GM21423 (cell line): ENCODE measurements around the gene TSPAN11.

ENCODE experiments used
- ATAC-seq: cut with Tn5 transposase; IDR thresholded peaks from one replicate; pipeline ENCODE4 v1.9.1; 2021; ENCODE audit warnings: mild to moderate bottlenecking, moderate library complexity; ENCODE audit not compliant: unreplicated experiment

Gene TSPAN11

DNA sequence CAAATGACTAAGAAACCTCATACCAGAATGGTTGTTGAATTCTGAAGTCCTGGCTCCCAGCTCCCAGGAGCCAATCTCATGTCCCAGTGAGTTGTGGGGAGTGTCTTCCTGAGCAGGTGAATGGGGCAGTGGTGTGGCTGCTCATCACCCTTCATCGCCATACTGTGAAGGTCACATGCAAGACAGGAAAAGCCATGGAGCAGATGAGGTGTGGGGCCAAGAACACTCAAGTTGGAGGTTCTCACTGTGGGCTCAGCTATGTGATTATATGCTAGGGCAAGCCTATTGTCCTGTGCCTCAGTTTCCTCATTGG is 16.6 kb upstream of the TSPAN11 start:
- ATAC-seq: no peak

DNA sequence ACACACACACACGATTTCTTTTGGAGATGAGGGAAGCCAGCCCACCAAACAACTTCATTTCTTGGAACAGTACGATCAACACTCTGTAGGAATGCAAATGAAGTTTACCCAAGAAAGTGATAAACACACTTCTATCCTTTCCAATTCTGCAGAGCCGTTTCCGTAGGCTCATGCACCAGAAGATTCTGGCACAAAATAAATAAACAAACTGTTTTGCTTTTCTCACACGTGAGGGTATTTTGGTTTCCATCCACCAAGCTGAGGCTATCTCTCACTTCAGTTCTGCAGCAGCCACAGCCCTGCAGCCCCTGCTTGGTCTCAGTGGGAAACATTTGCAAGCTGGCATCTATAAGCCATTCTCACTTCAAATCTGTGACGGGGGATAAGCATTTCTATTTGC is 15.3 kb upstream of the TSPAN11 start:
- no peak for ATAC-seq

DNA sequence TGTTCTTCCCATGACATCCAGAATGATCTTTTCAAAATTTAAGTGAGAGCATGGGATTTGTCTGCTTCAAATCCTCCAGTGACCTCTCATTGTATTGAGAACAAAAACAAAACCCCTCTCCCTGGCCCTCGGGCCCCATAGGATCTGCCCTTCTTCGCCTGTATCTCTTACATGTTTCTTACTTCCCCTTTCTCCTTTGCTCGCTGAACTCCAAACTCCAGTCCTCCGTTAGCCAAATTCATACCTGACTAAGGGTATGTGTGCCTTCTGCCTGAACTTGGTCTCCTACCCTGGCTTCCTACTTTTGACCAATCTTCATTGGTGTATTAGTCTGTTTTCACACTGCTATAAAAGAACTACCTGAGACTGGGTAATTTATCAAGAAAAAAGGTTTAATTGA is 13.2 kb upstream of the TSPAN11 start:
- no peak for ATAC-seq

DNA sequence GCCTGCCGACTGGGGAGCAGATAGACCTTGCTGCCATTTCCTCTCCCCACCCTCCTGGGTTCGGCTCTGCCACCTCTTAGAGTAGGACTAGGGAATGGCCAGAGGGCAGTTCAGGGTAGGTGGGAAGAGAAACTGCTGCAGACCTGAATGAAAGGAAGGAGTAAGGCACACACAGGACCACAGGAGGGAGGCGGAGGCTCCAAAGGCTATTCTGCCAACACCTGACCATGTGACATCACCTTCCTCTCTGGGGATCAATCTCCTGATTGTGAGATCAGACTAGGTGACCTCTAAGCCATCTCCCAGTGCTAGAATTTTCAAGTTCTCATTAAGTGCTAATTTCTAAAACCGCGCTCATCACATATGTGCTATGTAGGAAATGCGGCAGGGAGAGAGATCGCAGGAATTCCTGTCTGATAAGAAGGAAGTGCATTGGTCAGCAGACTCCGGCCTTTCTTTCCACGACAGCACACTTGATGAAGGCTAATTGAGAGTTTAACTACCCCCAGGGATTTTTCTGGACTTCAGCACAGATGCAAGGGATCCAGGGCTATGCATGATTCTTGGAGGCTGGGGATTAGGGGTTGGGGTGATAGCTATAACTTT is 11.5 kb upstream of the TSPAN11 start:
- ATAC-seq: no peak

DNA sequence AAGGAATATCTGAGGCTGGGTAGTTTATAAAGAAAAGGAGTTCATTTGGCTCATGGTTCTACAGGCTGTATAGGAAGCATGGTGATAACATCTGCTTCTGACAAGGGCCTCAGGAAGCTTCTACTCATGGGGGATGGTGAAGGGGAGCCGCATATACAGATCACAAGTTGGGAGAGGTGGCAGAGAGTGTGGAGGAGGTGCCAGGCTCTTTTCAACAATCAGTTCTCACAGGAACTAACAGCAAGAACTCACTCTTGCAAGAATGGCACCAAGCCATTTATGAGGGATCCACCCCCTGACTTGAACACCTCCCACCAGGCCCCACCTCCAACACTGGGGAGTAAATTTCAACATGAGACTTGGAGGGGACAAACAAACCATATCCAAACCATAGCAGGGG is 3.5 kb upstream of the TSPAN11 start:
- ATAC-seq: no peak

DNA sequence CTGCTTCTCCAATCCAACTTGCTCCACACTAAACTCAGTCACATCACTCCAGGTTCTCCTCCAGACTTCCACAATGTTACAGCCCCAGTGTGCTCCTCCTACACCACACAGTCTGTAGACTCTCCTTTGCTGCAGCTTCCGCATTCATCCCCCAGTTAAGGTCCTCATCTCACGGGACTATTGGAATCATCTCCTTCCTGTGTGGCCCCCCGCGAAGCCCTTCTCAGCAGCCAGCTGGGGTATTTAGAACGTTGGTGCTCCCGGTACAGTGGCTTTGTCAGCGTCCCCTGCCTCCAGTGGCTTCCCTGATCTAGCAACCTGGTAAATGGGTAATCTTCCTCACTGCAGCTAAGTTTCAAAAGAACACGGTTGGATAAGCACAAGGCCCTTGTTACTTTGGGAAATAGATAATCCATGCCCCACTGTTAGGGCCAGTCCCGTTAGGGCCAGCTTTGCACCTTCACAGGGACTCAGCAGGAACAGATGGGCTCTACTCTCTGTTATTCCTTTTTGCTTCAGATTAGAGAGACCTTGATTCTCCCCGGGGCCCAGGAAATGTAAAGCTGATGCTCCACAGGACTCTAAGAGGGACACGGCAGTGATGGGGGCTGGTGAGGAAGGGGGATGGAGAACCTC is 823 bp upstream of the TSPAN11 start:
- ATAC-seq: no peak

DNA sequence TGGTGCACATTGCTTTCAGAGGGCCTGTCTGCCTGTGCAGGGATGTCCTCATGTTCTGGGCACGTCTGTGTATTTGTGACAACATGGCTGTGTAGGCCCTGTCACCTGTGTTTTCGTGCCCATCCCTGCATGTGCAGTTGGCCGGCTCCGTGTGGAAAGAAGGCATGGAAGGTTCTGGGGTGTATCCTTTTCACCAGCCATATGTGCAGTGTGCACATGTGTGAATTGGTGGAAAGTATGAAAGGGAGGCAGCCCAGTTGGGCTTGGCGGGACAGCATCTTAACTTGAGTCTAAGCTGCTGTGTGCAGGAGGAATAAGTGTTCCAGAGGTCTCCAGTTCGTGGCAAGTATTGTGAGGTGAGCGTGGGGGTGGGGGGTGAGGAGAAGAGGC is 669 bp downstream of the TSPAN11 start:
- no peak for ATAC-seq

DNA sequence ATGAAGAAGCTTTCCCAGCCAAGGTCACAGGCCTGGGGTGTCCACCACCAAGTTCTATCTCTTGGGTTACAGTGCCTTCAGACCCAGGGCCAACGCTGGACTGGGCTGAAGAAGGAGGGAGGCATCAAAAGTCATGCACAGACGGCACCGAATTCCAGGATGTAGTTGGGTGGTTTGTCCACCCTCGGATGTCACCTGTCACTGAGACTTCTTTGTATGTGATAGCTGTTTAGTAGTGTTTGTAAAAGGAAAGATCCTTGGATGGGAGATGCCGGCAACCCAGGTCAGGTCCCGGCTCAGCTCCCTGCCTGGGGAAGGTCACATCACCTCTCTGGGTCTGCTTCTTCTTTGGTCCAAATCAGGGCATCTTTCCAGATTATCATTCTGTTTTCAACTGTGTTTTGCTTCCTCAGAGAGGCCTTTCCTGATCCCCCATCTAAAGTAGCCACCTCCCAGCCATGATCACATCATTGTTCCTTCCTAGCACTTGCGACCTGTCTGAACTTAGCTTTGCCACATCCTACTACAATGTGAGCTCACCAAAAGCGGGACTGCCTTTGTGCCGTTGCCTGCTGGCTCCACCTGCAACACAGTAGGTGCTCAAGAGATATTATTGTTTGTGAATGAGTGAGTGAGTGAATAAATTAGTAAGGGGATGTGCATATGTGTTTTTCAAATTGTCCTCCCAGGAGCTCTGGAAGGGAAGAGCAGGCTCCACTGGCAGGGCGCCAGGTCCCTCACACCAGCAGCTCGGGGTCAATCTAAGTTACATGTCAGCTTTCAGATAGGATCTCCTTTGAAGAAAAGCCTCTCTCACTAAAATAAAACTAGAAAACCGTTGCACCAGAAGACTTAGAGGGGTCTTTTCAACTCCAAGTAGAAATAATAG is 2.1 kb downstream of the TSPAN11 start:
- ATAC-seq: no peak

DNA sequence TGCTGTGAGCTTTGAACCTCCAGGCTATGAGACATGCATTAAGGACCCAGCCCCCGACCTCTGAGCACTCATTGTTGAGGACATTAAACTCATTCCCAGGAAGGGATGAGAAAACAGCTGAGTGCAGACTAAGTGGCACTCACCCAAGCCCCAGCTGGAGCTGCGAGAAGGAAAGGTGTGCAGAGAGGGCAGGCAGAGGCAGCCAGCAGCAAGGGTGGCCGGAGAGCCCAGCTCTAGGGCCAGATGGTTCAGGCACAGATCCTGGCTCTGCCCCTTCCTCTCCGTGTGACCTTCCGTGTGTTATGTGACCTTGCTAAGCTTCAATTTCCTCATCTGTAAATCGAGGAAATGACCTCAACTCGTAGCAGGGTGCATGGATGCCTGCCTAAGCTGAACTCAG is 3.7 kb downstream of the TSPAN11 start:
- ATAC-seq: no peak

DNA sequence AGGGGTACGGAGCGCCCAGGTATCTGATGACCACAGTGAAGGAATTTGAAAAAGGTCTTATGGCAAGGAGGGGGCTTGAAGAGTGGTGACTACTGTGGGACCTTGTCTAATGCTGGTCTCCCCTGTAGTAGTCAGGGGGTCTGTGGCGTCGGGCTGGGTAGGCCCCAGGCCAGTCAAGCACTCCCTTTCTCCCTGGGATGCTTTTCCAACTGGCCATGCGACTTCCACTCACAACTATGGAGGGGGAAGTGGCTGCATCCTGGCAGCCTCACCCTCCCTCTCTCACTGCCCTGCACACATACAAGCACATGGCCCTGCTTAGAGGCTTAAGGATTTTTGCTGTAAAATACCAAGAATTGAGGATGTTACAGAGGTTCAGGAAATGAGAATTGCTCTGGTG is 4.1 kb downstream of the TSPAN11 start:
- no peak for ATAC-seq

DNA sequence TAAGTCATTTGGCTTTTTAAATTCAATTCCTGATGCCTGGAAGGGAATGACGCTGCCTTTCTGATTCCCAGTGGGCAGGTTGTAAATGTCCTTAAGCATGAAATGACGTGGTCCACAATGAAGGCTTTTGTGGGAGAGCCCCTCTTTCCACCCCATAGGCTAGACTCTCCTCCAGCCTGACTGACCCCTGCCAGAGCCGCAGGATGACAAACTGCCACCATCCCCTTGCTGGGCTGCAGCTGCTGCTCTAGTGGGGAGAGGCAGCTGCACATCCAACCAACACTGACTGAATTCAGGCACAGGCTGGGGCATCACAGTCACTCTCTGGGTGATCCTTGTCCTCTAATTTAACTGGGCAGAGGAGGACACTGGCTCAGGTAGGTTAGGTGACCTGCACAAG is 6.3 kb downstream of the TSPAN11 start:
- no peak for ATAC-seq

DNA sequence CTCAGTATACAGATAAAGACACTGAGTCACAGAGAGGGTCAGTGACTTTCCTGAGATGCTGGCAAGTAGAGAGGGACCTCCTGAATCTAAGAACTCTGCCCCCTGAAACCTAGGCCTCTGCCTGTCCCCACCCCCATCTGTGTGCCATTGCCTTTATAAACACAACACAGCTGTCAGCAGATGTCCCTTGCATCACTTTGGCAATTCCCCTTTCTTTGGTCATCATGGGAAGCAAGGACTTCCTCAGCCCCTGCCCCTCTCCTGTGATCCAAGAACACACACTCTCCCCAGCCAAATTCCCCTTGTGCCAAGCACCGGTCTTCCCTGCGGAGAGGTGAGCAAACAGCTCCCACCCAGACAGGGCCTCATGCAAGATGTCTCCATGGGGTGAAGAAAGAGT is 8.3 kb downstream of the TSPAN11 start:
- ATAC-seq: no peak

DNA sequence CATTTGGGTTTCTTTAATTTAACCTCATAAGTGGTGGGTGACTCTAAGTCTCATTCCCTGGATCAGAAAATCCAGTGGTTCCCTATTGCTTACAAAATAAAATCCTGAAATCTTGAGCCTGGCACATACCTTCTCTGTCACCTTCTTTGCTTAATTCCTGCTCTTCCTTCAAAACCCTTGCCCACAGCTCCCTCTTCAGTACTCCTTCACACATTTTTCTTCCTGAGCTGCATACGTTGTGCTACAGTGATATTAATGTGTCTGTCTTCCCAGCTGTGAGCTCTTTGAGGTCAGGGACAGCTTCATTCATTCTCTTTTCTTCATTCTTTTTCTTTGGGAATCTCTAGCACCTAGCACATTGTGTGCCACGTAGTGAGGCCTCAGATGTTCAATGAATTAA is 9.5 kb downstream of the TSPAN11 start:
- no peak for ATAC-seq

DNA sequence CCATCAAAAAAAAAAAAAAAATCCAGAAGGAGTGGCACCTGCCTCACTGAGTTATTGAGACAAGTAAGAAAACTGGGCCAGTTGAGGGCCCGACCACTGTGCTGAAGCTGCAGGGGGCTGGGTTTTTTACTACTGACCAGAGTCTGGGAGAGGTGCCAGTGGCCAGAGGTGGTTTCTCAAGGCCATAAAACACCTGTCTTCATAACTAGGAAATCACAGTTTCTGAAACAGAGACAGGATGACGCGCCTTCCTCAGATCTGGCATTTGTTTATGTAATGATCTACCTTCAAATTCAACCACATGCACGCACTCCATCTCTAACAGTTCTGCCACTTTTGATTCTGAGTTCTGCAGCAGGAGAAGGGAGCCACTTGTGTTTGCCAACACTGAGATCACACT is 12.7 kb downstream of the TSPAN11 start:
- no peak for ATAC-seq

DNA sequence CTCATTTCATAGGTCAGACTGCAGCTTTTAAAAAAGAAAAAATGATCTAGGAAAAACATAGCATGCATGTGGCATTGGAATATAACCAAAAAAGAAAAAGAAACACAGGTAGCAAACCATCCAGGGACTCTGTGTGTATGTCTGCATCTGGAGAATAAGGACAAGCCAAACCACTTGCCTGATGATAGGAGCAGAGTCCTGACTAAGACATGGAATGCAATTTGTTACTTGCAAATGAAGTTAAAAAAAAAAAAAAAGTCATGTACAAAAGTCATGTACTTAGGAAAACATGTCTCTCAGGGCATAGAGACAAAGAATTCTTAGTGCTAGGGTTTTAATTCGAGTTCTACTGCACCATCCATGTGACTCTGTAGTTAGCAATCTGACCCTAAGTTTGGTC is 15.9 kb downstream of the TSPAN11 start:
- no peak for ATAC-seq

DNA sequence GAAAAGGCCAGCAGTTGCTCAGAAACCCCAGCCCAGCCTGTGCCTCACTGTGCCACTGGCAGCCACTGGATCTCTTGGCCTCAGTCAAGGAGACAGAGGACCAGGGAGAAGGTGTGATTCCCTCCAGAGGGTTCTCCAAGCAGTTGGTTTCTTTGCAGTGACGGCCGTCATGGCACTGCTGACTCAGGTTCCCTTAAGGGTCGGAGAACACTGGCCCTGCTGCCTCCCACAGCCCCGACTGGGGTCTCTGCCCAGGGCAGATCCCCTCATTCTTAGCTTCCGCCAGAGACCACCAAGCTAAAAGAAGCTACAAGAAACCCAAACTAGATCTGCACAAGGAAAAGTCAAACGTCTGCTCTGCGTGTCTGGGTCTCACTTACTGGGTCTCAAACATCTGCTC is 16.4 kb downstream of the TSPAN11 start:
- ATAC-seq: no peak

DNA sequence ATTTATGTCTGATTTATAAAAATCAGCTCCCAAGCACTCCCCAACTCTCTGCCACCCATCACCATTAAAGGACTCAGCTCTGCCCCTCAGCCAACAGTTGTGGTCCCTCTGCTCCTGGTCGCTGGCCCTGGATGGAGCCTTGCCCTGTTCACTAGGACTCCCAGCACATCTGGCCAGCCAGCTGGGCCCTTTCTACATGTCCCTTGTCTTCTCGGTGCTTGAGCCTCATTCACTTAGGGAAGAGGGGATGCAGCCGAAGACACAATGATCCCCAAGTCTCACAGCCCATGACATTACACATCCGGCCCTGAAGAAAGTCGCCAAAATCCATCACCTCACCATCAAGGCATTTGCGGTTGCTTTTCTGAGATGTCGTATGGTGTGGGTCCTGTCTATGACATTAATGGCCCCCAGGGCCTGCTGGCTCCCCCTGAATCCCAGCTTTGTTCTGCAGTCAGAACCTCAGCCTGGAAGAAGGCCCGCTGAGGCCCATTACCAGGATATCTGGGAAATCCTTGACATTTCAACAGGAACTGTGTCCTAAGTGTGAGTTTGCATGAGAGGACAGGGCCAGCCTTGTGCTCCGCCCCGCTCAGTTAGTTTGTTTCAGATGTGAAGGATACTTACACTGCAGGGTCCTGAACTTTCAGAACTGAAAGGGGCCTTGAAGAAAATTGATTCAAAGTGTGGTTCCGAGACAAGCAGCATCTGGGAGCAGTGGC is 19.1 kb downstream of the TSPAN11 start:
- ATAC-seq: no peak

DNA sequence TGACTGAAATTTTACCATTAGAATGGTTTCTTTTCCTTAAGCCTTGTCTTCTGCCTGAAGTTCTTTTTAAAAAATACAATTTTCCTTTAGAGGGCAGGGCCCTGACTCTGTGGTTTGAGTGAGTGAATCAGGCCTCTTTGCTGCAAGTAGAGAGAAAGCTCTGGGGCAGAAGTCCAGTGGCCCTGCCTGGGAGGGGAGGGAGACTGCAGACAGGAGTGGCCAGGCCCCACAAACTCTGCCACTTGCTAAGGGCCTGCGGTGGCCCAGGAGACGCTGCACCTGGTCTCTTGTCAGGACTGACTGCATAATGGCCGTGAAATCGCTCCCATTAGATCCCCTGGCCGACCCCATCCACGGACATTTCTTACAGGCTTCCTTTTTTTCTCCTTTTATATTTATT is 25.5 kb downstream of the TSPAN11 start:
- ATAC-seq: no peak

DNA sequence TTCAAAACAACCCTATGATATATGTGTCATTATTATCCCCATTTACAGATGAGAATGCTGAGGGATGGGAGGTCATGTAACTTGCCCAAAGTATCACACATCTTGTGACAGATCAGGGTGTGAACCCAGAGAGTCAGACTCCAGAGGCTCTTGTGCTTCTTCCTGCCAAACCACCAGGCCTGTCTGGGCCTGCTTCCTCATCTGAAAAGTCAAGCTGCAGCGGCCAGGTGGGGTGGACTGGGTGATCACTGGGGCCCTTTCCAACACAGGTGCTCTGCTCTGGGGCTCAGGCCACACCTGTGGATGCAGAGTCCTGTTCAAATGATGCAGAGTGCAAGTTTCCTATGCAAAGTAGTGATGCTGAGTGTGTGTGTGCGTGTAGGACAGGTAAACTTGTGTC is 26.7 kb downstream of the TSPAN11 start:
- ATAC-seq: no peak

DNA sequence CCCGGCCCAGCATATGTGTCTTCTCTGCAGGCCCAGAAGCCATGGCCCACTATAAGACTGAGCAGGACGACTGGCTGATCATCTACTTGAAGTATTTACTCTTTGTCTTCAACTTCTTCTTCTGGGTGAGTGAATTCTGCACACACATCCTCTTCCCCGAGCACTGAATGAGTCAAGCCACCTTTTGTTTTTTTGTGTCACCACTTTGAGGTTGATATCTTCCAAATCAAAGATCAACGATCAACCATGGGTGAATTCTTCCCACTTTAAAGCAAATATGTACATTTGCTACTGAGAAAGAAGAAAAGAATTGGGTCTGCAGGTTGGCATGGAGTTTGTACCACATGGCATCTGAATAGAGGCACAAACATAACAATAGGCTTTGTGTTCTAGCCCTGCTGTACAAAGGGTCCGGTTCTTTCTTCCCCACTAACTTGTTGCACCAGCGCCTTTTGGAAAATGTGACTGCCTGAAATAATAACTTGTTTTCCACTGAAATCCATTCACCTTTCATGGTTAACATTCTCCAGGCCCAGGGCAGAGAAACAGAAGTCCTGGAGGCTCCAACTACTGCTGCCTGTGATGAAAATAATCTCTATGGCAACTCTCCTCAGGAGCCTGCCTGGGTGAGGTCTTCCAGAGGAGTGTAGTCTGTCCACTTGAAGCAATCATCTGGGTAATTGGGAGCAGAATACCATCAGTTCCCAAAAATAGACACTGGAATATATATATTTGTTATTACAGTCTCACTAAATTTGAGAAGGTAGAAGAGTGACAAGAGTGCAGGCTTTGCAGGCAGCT is 27.6 kb downstream of the TSPAN11 start:
- ATAC-seq: no peak

DNA sequence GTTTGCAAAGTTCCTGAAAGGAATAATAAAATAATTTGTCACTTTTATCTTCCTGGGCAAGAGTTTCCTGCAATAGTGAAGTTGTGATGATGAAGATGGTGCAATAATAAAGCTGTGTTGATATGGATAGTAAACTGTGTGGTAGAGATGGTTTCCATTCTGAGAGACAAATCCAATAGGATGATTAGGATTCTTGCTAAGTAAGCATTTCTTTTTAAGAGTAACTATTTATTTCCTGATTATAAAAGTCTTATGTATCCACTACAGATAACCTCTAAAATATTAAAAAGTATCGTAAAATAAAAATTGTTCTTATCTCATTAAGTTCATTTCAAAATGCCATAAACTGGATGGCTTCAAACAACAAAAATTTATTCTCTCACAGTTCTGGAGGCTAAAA is 28.7 kb downstream of the TSPAN11 start:
- no peak for ATAC-seq
